Measurements from ENCODE around the gene ASB3. TPM values are rescaled to one million over a fixed set of nuclear protein-coding genes. Genes with fewer than 3 reads are reported as not detected.

Gene ASB3
- total and polyA plus RNA-seq, 9 of the 15 experiments (the other 6 are each of a cell fraction or from before 2014, with no cell fraction given) = 13.6 to 35.3 (median 18.7) TPM

DNA sequence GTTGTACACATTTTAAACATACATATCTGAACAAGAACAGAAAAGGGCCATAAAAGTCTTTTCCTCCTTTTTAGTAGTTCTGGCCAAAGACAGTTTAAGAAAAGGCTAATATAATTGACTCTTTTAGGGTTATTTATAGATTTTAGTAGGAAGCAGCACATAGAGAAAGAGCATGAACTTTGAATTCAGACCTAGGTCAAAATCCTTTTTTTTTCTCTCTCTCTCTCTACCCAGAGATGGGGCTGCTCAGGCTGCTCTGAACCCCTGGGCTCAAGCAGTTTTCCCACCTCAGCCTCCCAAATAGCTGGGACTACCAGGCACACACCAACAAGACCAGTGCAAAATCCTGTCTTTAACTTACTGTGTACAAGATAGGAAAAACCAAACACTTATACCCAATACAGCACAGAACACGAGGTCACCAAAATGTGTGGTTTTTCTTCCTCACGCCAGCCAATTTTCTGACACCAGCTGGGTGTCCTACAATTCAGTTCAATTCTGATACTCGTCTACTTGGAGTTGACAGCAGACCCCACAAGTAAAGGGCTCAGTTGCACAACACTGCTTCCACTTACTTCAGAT lies 32.2 kb upstream of the ASB3 start:
- no peak overlapping the region for H3K27ac ChIP-seq (ENCODE audit: extremely low read depth, low read depth, low read length)
- intact Hi-C loops (cut with micrococcal nuclease) = no loop called here
- no peaks in the 10 kb centered on the region for H3K27me3 ChIP-seq (ENCODE audit: control insufficient read depth in 2 of 2, insufficient read depth in 2 of 2, low read length in 2 of 2)
- in situ Hi-C loops (cut with MboI) = no loop called here
- no peak overlapping the region for H3K4me3 ChIP-seq
- ChIA-PET POLR2A (interaction anchor here (1.1 kb wide), 1 partner anchor 43 kb away, joined by 3 read pairs; no protein-coding TSS in a partner anchor), CTCF (ENCODE audit: low intra/inter-chr PET ratio) (no interaction called here)
- WGBS (ENCODE audit: insufficient coverage, low coverage, missing lambda C conversion rate) = 78% methylated on average over 3 of the region's 3 CpGs
- ATAC-seq = no peak
- H3K79me2 ChIP-seq (ENCODE audit: control insufficient read depth, insufficient read depth, low read length) = no peaks in the 10 kb centered on the region
- no peak for DNase-seq (ENCODE audit: extremely low read depth in 1 of 4, low spot score in 3 of 4)
- H3K4me1 ChIP-seq (replicated peaks in 1 of 2; ENCODE audit: control insufficient read depth in 2 of 2, insufficient read depth in 2 of 2, low read length in 2 of 2) = no peaks in the 10 kb centered on the region; a peak in 1 of 5 replicates
- peaks cover 37% of the 10 kb centered on the region for H3K36me3 ChIP-seq (ENCODE audit: control insufficient read depth, insufficient read depth, low read length)
- no peaks in the 10 kb centered on the region for H3K9me1 ChIP-seq (ENCODE audit: control insufficient read depth, insufficient read depth, low read length)
- BruUV-seq (replicated peaks) = no TSS peak
- TF ChIP-seq RB1 (IDR thresholded peaks at IDR 0.05; ENCODE audit: low read depth) (no peak), CHD4 (IDR thresholded peaks at IDR 0.05; ENCODE audit: insufficient read depth, insufficient replicate concordance, low read depth, low read length, poor library complexity, severe bottlenecking) (no peak), CEBPB (tag; IDR thresholded peaks at IDR 0.05) (no peak), KDM4B (IDR thresholded peaks at IDR 0.05; ENCODE audit: borderline replicate concordance in 2 of 2, low read depth in 1 of 2) (no peak), TAF7 (tag; IDR thresholded peaks at IDR 0.05) (no peak), ZNF518B (CRISPR knock-in tag; IDR thresholded peaks at IDR 0.05) (no peak), ZNF592 (IDR thresholded peaks at IDR 0.05) (no peak), NR2F6 (CRISPR knock-in tag; IDR thresholded peaks at IDR 0.05) (no peak)
- TF ChIP-seq, protein P1, sequence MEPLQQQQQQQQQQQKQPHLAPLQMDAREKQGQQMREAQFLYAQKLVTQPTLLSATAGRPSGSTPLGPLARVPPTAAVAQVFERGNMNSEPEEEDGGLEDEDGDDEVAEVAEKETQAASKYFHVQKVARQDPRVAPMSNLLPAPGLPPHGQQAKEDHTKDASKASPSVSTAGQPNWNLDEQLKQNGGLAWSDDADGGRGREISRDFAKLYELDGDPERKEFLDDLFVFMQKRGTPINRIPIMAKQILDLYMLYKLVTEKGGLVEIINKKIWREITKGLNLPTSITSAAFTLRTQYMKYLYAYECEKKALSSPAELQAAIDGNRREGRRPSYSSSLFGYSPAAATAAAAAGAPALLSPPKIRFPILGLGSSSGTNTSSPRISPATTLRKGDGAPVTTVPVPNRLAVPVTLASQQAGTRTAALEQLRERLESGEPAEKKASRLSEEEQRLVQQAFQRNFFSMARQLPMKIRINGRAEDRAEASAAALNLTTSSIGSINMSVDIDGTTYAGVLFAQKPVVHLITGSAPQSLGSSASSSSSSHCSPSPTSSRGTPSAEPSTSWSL (CRISPR knock-in tag; IDR thresholded peaks at IDR 0.05; ENCODE audit: borderline replicate concordance) = no peak
- no peak overlapping the region for H3K4me2 ChIP-seq (ENCODE audit: insufficient read depth, low read length)
- no peak for FAIRE-seq
- no peak overlapping the region for H2AFZ ChIP-seq (ENCODE audit: low read depth, low read length)
- H3K9ac ChIP-seq (ENCODE audit: insufficient read depth in 1 of 2, low read depth in 2 of 2, low read length in 2 of 2) = no peak overlapping the region
- no peaks in the 10 kb centered on the region for H4K20me1 ChIP-seq (replicated peaks; ENCODE audit: control insufficient read depth, insufficient read depth, low read length)
- H3K9me3 ChIP-seq (replicated peaks; ENCODE audit: control insufficient read depth, insufficient read depth, low read depth, low read length) = no peaks in the 10 kb centered on the region
